Measurements from ENCODE around the gene NCAPH2.

The NCAPH2 gene

GRCh38 chr22:50531546-50531961 lies 23.5 kb downstream of the NCAPH2 start:
- DNase-seq, result peak; percentile 72 to 87 (median 72)

GRCh38 chr22:50531962-50532674 lies 24.1 kb downstream of the NCAPH2 start:
- peak; percentile 53 to 79 (median 59) for DNase-seq

- peak; percentile 39 to 75 (median 53) for DNase-seq
Observed at GRCh38 chr22:50532824-50533796, 25.1 kb downstream of the NCAPH2 start.

GRCh38 chr22:50533856-50534711 lies 26.1 kb downstream of the NCAPH2 start:
- peak; percentile 67 to 82 (median 77) for DNase-seq

GRCh38 chr22:50535113-50535512 lies 27.1 kb downstream of the NCAPH2 start:
- no peak for DNase-seq

GRCh38 chr22:50536226-50536625 lies 28.2 kb downstream of the NCAPH2 start:
- no peak for DNase-seq

- DNase-seq, result peak in 2 of 3 donors; percentile 24 to 42
Observed at GRCh38 chr22:50537765-50538164, 29.7 kb downstream of the NCAPH2 start.

- peak; percentile 34 to 42 (median 39) for DNase-seq
Observed at GRCh38 chr22:50540381-50540780, 32.4 kb downstream of the NCAPH2 start.

GRCh38 chr22:50541667-50542026 lies 33.6 kb downstream of the NCAPH2 start:
- DNase-seq, result peak; percentile 90 to 98 (median 95)

GRCh38 chr22:50542416-50542927 lies 34.4 kb downstream of the NCAPH2 start:
- peak; percentile 92 to 97 (median 92) for DNase-seq

GRCh38 chr22:50544078-50544745 lies 36.2 kb downstream of the NCAPH2 start:
- DNase-seq, result peak; percentile 86 to 92 (median 89)

GRCh38 chr22:50544746-50545253 lies 36.8 kb downstream of the NCAPH2 start:
- DNase-seq, result peak in 2 of 3 donors; percentile 20 to 39

- DNase-seq, result peak in 1 of 3 donors; percentile 20
Observed at GRCh38 chr22:50545522-50546325, 37.7 kb downstream of the NCAPH2 start, which contains the start of gene KLHDC7B. Gene KLHDC7B, plus strand, starts transcription at chr22:50545899. Its CDS starts 345 bp downstream, at chr22:50546244.

GRCh38 chr22:50546326-50547262 lies 38.6 kb downstream of the NCAPH2 start:
- DNase-seq, result peak in 1 of 3 donors; percentile 13

- DNase-seq, result peak in 1 of 3 donors; percentile 15
Observed at GRCh38 chr22:50547263-50547985, 39.4 kb downstream of the NCAPH2 start.

GRCh38 chr22:50548040-50548920 lies 40.3 kb downstream of the NCAPH2 start:
- peak in 2 of 3 donors; percentile 17 to 23 for DNase-seq
